Measurements from ENCODE around the gene COQ10B.

COQ10B gene

DNA sequence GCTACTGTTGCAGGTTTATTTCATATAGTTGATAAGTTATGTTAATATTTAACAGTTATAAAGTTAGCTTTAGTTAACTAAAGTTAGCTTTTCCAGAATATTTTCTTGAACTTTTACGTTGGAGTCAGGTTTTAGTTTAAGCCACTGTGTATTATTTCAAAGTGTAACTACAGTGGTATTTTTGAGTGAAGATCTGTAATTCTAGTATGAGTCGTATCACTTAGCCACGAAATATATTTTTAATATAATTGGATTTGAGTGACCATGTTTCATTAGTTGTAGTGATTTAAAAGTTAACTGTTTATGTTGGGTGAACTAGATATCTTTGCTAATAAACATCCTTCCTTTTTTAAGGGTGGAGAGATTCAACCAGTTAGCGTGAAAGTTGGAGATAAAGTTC, 49.3 kb downstream of the COQ10B start:
- no peak for DNase-seq

DNA sequence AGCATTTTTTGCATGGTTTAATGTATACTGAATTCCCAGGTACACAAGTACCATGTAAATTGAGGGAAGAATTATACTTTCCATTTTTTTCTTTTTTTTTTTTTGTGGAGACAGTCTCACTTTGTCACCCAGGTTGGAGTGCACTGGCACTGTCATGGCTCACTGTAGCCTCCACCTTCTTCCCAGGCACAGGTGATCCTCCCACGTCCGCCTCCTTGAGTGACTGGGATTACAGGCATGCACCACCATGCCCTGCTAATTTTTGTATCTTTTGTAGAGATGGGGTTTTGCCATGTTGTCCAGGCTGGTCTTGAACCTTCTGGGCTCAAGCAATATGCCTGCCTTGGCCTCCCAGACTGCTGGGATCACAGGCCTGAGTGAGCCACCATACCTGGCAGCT, 50.6 kb downstream of the COQ10B start:
- DNase-seq: no peak

DNA sequence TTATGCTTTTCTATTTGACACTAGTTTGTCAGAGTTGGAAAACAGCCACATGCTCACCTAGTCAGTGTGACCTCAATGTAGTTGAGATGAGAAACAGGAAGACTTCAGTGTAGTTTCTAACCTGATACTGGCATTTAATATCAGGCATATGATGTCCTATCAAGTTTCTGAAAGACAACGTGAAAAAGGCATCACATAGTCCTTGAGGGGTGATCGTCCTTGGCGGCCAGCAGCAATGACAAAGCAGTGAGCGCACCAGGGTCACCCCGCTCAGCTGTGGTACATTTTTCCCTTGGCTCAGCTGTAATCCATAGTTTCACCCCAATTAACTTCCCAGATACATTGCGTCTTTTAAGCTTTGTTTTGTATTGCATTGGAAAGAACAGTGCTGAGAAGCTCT, 51.2 kb downstream of the COQ10B start:
- no peak for DNase-seq

DNA sequence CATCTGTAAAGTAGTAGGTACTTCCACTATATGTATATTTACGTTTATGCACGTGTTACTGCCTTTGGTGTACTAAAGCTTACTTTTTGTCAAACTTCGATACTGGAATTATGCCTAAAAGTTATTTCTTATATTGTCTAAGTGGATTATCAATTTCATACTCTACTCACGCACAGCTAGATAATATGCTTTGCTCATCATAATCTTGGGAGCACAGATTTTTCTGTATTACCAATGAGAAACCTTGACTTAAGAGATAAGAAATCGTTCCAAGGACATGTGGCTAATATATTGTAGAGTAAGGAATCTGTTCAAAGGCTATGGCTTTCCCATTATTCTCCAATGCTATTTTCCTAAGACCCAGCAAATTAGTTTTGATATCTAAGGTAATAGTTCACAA, 53.3 kb downstream of the COQ10B start:
- DNase-seq: no peak

DNA sequence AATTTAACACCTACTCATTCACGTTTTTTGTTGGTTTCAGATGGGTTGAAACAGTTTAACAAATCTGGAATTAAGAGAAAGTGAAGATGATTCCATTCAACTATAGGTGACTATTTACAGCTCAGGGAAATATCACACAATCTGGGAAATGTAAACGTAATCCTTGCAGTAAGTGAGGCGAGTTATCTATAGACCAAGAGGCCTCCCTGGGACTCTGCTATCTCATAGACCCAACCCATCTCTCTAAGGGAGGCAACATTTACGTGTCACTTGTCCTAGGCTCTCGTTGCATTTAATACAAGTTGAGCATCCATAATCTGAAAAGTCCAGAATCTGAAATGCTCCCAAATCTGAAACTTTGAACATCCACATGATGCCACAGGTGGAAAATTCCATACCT, 60.6 kb downstream of the COQ10B start:
- DNase-seq: no peak

DNA sequence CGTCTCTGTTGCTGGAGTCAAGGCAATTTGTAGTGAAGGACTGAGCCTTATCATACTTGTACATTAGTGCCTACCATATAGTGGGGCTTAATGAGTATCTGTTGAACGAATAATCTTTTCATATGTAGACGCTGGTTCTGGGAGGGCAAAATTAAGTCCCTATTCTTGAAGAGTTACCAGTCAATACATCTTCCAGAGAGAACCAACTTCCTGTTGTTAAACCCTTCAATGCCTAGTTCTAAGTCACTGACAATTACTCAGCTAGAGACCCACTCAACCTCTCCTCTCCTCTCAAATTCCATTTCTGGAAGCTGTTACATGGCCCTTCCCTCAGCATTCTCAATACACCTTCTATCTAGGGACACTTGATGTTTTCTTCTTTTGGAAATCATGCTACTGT, 61.4 kb downstream of the COQ10B start:
- DNase-seq: no peak

DNA sequence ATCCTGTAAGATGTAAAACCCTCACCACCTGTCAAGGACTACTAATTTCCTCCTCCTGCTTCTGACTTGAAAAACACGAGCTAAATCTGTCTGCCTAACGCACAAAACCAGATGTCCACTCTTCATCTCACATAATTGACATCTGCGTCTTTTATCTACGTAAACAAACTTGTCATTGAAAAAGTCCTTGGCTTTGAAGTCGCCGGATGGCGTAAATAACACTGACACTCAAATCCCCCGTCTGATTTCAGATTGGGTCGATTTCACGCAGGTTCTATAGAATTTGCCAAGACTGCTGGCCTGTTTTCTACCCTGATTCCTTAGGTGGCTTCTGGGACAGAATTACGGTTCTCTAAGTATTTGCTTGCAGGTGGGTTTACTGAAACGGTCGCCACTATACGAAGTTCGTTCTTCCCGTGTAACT, 62.0 kb downstream of the COQ10B start:
- no peak for DNase-seq

DNA sequence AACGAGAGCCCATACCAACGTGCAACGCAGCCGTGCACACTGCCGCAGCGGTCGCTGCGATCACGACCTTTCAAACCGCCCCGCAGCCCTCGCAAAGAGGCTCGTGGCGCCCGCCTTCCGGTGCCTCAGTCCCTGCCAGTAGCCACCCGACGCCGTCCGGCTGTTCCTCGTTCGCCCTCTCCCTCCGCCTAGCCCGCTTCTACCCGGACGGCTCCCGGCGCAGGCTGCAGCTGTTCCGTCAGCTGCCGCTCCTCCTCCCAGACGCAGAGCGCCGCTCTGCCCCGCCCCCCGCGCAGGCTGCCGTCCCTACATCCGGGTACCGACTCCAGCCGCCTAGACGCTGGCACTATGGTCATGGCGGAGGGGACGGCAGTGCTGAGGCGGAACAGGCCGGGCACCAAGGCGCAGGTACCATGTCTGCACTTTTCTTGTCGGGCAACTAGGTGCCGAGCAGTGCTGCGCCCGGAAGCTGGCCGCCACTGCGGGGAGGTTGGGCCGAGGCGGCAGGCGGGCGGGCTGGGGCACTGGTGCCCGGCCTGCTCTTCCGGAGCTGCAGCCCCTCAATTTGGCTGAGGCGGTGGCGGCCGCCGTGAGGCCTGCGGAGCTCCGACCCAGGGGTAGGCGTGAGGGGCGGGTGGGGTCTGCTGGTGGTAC, 62.5 kb downstream of the COQ10B start, which contains the start of gene MOB4:
Gene MOB4 (plus strand): TSS at position 328 of the 654 bp plus-strand sequence. CDS start 21 bp downstream, at position 349.
- peak; percentile 89 for DNase-seq

DNA sequence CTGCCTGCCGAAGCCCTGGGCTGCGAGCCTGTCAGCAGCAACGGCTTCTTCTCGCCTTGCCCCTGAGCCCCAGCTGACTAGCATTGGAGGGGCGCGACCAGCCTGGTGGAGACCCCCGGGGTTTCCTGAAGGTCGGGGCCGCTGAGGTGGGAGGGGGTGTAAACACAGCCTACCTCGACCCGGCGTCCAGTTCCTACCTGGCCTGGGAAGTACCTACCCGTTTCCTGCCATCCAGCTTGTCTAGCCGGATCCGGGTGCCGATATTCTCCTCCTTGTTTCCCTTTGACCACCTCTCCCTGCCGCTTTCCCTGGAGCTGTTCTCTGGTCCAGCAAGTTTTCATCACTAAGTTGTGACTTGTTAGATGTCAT, 63.0 kb downstream of the COQ10B start:
- DNase-seq: no peak

DNA sequence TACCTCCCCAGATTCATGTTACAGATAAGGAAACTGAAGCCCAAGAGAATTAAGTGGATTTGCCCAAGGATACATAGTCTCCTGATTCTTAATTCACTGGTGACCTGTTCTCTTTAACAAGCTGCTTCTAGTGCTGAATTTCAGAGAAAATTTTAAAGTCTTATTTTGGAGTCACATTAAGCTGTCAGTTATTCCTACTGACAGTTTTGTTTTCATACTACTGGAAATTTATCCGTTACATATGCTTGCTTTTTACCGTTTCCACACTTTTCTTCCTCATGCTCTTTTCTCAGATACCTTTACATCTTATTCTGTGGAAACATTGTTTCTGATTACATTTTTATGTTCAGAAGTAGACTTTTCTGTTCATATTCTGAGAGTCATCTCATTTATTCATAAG, 63.8 kb downstream of the COQ10B start:
- no peak for DNase-seq

Measured in NCI-H1048 (cell line).